ENCODE measurements around the gene ZCCHC24.

GRCh38 chr10:79444199-79445119 lies 965 bp downstream of the ZCCHC24 start:
- TF ChIP-seq CTCF (IDR thresholded peaks at IDR 0.05): no peak
- no peak for TF ChIP-seq EZH2 (IDR thresholded peaks at IDR 0.05)
- no peak for TF ChIP-seq EZH2phosphoT487 (IDR thresholded peaks at IDR 0.05)
